ENCODE measurements around the gene CYFIP1.

CYFIP1 gene

DNA sequence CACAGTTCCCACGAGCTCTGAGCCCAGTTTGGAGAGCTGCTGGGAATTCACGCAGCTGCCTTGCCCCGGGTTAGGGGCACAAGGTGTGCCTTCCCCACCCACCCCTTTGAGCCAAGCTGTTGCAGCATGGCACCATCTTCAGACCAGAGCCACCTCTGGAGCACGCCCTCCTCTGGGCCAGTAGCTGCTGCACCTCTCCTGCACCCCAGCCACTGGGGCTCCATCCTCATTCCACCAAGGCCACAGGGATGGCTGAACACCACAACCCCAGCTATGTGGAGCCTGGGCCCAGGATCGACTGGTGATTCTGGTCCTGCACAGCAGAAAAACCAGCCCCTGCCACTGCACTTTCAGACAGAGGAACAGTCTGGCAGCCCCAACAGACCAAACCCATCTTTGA is 33.5 kb upstream of the CYFIP1 start:
- TF ChIP-seq POLR2AphosphoS5 (IDR thresholded peaks at IDR 0.05; ENCODE audit: low read depth, low read length) = no peak
- no peak for TF ChIP-seq FOXP2 (optimal IDR thresholded peaks at IDR 0.05; ENCODE audit: borderline replicate concordance, extremely low read depth, extremely low read length, insufficient read depth)
- TF ChIP-seq SIN3A (IDR thresholded peaks at IDR 0.05; ENCODE audit: borderline replicate concordance, insufficient read depth, low read length) = no peak
- TF ChIP-seq, protein P1, sequence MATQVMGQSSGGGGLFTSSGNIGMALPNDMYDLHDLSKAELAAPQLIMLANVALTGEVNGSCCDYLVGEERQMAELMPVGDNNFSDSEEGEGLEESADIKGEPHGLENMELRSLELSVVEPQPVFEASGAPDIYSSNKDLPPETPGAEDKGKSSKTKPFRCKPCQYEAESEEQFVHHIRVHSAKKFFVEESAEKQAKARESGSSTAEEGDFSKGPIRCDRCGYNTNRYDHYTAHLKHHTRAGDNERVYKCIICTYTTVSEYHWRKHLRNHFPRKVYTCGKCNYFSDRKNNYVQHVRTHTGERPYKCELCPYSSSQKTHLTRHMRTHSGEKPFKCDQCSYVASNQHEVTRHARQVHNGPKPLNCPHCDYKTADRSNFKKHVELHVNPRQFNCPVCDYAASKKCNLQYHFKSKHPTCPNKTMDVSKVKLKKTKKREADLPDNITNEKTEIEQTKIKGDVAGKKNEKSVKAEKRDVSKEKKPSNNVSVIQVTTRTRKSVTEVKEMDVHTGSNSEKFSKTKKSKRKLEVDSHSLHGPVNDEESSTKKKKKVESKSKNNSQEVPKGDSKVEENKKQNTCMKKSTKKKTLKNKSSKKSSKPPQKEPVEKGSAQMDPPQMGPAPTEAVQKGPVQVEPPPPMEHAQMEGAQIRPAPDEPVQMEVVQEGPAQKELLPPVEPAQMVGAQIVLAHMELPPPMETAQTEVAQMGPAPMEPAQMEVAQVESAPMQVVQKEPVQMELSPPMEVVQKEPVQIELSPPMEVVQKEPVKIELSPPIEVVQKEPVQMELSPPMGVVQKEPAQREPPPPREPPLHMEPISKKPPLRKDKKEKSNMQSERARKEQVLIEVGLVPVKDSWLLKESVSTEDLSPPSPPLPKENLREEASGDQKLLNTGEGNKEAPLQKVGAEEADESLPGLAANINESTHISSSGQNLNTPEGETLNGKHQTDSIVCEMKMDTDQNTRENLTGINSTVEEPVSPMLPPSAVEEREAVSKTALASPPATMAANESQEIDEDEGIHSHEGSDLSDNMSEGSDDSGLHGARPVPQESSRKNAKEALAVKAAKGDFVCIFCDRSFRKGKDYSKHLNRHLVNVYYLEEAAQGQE (IDR thresholded peaks at IDR 0.05; ENCODE audit: insufficient read depth in 1 of 2, low read depth in 2 of 2, low read length in 2 of 2) = no peak
- no peak for TF ChIP-seq TAF1 (IDR thresholded peaks at IDR 0.05; ENCODE audit: borderline replicate concordance, insufficient read depth, low read length)

DNA sequence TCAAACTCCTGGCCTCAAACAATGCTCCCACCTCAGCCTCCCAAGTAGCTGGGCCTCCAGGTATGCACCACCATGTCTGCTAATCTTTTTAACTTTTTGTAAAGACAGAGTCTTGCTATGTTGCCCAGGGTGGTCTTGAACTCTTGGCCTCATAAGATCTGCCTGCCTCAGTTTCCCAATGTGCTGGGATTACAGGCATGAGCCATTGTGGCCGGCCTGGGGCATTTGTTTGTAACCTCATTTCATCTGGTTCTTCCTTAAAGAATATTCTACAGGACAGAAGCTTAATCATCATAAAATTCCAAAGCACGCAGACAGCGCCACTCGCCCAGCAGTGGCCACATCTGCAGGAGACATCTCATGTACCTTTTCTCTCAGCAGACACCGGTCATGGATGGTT is 23.6 kb upstream of the CYFIP1 start:
- no peak for TF ChIP-seq SIN3A (IDR thresholded peaks at IDR 0.05; ENCODE audit: borderline replicate concordance, insufficient read depth, low read length)
- TF ChIP-seq TAF1 (IDR thresholded peaks at IDR 0.05; ENCODE audit: borderline replicate concordance, insufficient read depth, low read length) = no peak
- no peak for TF ChIP-seq FOXP2 (optimal IDR thresholded peaks at IDR 0.05; ENCODE audit: borderline replicate concordance, extremely low read depth, extremely low read length, insufficient read depth)
- TF ChIP-seq, protein P1 (IDR thresholded peaks at IDR 0.05; ENCODE audit: insufficient read depth in 1 of 2, low read depth in 2 of 2, low read length in 2 of 2) = no peak
- no peak for TF ChIP-seq POLR2AphosphoS5 (IDR thresholded peaks at IDR 0.05; ENCODE audit: low read depth, low read length)

DNA sequence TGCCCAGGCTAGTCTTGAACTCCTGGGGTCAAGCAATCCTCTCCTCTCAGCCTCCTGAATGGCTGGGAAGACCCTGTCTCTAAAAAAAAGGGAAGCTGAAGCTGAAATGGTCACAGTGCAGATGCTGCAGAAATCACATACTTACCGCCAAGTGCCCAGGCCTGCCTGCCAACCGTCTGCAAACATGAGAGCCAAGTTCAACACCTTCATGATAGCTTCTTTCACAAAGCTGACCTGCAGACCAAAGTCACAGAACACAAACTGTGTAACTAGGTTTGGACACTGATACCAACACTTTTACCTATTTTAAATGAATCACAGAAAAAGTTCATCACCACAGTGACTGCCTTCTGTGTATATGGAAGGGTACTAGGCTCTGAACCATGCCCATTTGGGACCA is 22.8 kb upstream of the CYFIP1 start:
- no peak for TF ChIP-seq TAF1 (IDR thresholded peaks at IDR 0.05; ENCODE audit: borderline replicate concordance, insufficient read depth, low read length)
- no peak for TF ChIP-seq SIN3A (IDR thresholded peaks at IDR 0.05; ENCODE audit: borderline replicate concordance, insufficient read depth, low read length)
- TF ChIP-seq, protein P1 (IDR thresholded peaks at IDR 0.05; ENCODE audit: insufficient read depth in 1 of 2, low read depth in 2 of 2, low read length in 2 of 2) = no peak
- TF ChIP-seq FOXP2 (optimal IDR thresholded peaks at IDR 0.05; ENCODE audit: borderline replicate concordance, extremely low read depth, extremely low read length, insufficient read depth) = no peak
- no peak for TF ChIP-seq POLR2AphosphoS5 (IDR thresholded peaks at IDR 0.05; ENCODE audit: low read depth, low read length)

DNA sequence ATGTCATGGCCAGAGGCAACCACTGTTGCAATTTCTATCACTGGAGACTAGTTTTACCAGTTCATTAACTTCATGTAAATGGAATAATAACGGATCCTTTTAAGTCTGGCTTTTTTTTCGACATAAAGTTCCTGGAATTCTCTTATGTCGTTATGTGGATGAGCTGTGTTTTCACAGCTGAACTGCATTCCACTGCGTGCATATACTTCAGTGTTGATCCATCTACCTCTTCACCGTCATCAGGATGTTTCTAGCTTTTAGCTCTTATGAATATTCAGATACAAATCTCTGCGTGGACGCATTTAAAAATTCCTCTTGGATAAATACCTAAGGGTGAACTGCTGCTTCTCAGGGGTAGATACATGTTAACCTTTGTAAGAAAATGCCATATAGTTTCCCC is 15.6 kb upstream of the CYFIP1 start:
- TF ChIP-seq POLR2AphosphoS5 (IDR thresholded peaks at IDR 0.05; ENCODE audit: low read depth, low read length) (no peak), SIN3A (IDR thresholded peaks at IDR 0.05; ENCODE audit: borderline replicate concordance, insufficient read depth, low read length) (no peak), FOXP2 (optimal IDR thresholded peaks at IDR 0.05; ENCODE audit: borderline replicate concordance, extremely low read depth, extremely low read length, insufficient read depth) (no peak), TAF1 (IDR thresholded peaks at IDR 0.05; ENCODE audit: borderline replicate concordance, insufficient read depth, low read length) (no peak)
- TF ChIP-seq, protein P1 (IDR thresholded peaks at IDR 0.05; ENCODE audit: insufficient read depth in 1 of 2, low read depth in 2 of 2, low read length in 2 of 2) = no peak

DNA sequence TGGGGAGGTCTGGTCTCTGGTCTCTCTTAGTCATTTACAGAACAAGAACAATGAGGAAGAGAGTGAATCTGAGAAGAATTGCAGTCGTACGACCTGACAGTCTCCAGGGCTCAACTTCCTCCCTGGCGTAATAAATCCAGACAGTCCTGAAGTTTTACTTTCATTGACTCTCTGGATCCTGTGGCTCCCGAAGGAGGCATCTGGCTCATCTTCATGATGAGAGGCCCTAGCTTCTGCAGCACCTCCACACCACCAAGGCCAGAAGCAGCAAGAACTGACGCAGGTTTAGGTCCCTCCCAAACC is 11.8 kb upstream of the CYFIP1 start:
- no peak for TF ChIP-seq FOXP2 (optimal IDR thresholded peaks at IDR 0.05; ENCODE audit: borderline replicate concordance, extremely low read depth, extremely low read length, insufficient read depth)
- TF ChIP-seq TAF1 (IDR thresholded peaks at IDR 0.05; ENCODE audit: borderline replicate concordance, insufficient read depth, low read length) = no peak
- TF ChIP-seq POLR2AphosphoS5 (IDR thresholded peaks at IDR 0.05; ENCODE audit: low read depth, low read length) = no peak
- TF ChIP-seq, protein P1 (IDR thresholded peaks at IDR 0.05; ENCODE audit: insufficient read depth in 1 of 2, low read depth in 2 of 2, low read length in 2 of 2) = no peak
- TF ChIP-seq SIN3A (IDR thresholded peaks at IDR 0.05; ENCODE audit: borderline replicate concordance, insufficient read depth, low read length) = no peak
